Dendritic cell treated with granulocyte-macrophage colony-stimulating factor and Interleukin-4, amounts not matched to agents 40 ng/mL and 50 ng/mL, for 4 days (primary cell): Measurements from ENCODE around the gene POLR2J2.
A peak's percentile ranks its signal among the peaks of the same experiment; 100 is the strongest.
"Not testable (repeated sequence)": the region's sequence is repeated elsewhere in the genome, so short reads cannot be mapped to it uniquely, and the experiment has no call there.

Experiments
- H3K27ac Mint-ChIP-seq: one replicate; pipeline ENCODE4 v1.8.0; 2022; ENCODE audit warnings: mild to moderate bottlenecking, mixed read lengths
- H3K27me3 Mint-ChIP-seq: one replicate; pipeline ENCODE4 v1.8.0; 2022; ENCODE audit warnings: mild to moderate bottlenecking, mixed read lengths
- H3K36me3 Mint-ChIP-seq: one replicate; pipeline ENCODE4 v1.8.0; 2022; ENCODE audit warnings: low read depth, mixed read lengths
- H3K4me1 Mint-ChIP-seq: one replicate; pipeline ENCODE4 v1.8.0; 2022; ENCODE audit warnings: low read depth, mixed read lengths
- H3K4me3 Mint-ChIP-seq: one replicate; pipeline ENCODE4 v1.8.0; 2022; ENCODE audit warnings: mild to moderate bottlenecking, moderate library complexity, mixed read lengths
- H3K9me3 Mint-ChIP-seq: one replicate; pipeline ENCODE4 v1.8.0; 2022; ENCODE audit warnings: mixed read lengths
- intact Hi-C: fragments of 100-400 bp; cut with micrococcal nuclease; formaldehyde crosslinking; loops from one replicate; pipeline ENCODE4 v1.15.0; 2022

POLR2J2 gene

GRCh38 chr7:102671166-102671955, at the start of gene POLR2J2:
POLR2J2 (minus strand) TSS chr7:102671663; CDS start chr7:102671601, 62 bp downstream.
- Mint-ChIP-seq H3K4me3 (peak within 1 kb of the TSS; percentile 80), H3K27ac (peak within 1 kb of the TSS; percentile 74)
- H3K9me3 Mint-ChIP-seq, H3K4me1 Mint-ChIP-seq, intact Hi-C loops, H3K36me3 Mint-ChIP-seq, H3K27me3 Mint-ChIP-seq: not testable (repeated sequence)

- H3K9me3 Mint-ChIP-seq, intact Hi-C loops, H3K4me3 Mint-ChIP-seq, H3K27me3 Mint-ChIP-seq, H3K27ac Mint-ChIP-seq, H3K36me3 Mint-ChIP-seq: not testable (repeated sequence)
- H3K4me1 Mint-ChIP-seq = peaks cover 18% of the 10 kb centered on the region
Observed at GRCh38 chr7:102718491-102718890, 47.0 kb upstream of the POLR2J2 start.

DNA sequence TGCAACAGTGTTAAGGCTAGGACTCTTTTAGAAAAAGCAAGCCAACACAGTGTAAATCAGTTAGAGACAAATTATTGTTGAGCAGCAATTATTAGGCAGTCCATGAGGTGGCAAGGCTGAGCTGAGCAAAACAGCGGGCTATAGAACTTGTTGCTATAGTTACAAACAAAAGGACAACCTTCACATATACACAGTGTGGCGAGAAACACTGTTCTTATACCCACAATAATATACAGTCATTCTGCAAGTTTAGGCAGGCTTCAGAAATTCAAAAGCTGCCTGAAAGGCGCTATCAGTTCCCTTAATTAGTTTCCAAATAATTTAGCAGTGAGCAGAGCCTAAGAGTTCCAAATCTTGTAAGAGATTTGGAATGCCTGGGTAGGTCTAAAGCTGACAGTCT, 44.3 kb upstream of the POLR2J2 start:
- intact Hi-C loops, H3K9me3 Mint-ChIP-seq, H3K4me3 Mint-ChIP-seq: not testable (repeated sequence)

GRCh38 chr7:102714774-102715522, 43.5 kb upstream of the POLR2J2 start:
- H3K4me3 Mint-ChIP-seq, H3K36me3 Mint-ChIP-seq, H3K27me3 Mint-ChIP-seq, H3K9me3 Mint-ChIP-seq, intact Hi-C loops, H3K27ac Mint-ChIP-seq: not testable (repeated sequence)
- peaks cover 27% of the 10 kb centered on the region for H3K4me1 Mint-ChIP-seq

More for the DNA sequence above, 44.3 kb upstream of the POLR2J2 start:
- peaks cover 27% of the 10 kb centered on the region for H3K4me1 Mint-ChIP-seq
- H3K36me3 Mint-ChIP-seq, H3K27ac Mint-ChIP-seq, H3K27me3 Mint-ChIP-seq: not testable (repeated sequence)

DNA sequence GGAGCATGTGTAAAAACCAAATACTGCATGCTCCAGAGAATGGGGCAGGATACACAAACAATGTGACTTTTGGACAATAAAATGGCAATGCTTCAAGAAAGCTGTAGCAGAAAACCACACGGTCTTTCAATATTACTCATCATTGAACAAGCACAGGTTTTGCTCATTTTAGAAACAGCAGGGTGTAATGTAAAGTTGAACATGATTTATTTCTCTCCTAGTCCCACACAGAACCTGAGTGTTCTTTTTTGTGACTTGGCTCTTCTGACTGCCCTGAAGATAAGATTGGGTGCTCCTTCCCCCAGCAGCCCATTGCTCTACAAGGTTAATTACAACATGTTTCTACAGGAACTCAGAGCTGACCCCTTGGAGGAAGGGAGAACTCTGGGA, 42.2 kb upstream of the POLR2J2 start:
- H3K36me3 Mint-ChIP-seq, H3K4me3 Mint-ChIP-seq, intact Hi-C loops, H3K9me3 Mint-ChIP-seq, H3K27me3 Mint-ChIP-seq: not testable (repeated sequence)
- H3K4me1 Mint-ChIP-seq = peaks cover 19% of the 10 kb centered on the region
- H3K27ac Mint-ChIP-seq = peak overlapping the region; percentile 82

- H3K27me3 Mint-ChIP-seq, intact Hi-C loops, H3K4me3 Mint-ChIP-seq, H3K36me3 Mint-ChIP-seq, H3K9me3 Mint-ChIP-seq: not testable (repeated sequence)
- peak overlapping the region; percentile 82 for H3K27ac Mint-ChIP-seq
- H3K4me1 Mint-ChIP-seq = peaks cover 15% of the 10 kb centered on the region
Observed at GRCh38 chr7:102713011-102713690, 41.7 kb upstream of the POLR2J2 start.

DNA sequence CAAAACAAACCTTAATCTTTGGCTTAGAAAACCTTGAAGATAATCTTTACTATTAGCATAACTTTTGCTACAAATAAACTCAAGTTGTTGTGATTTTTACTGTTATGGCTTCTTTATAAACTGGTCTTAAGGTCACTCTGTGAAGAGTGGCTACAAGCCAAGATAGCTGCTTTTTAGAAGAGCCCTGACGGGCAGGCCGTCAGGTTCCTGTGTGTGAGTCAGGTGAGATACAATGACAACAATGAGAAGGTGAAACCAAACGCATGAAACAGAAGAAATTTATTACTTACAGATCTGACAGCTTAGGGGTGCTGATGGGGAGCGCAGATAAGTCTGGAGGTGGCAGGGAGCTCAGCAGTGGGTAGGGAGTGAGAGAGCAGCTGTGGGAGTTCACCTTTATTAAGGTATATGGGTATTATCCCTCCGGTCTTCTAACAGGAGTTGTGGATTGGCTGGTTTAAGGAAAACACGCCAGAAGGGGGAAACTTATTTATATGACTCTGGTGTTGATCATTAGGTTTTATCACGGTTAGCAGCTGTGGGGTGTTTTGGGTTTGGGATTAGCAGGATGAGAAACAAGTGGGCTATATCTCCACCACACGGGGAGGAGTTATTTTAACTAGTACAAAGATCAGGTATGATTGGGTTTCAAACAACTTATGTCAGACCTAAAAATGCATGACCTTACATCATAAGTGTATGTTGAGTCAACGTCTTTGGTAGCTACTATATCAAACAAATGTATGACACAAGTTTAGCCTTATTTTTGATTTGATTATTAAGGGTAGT, 27.7 kb upstream of the POLR2J2 start:
- H3K4me1 Mint-ChIP-seq, intact Hi-C loops, H3K27ac Mint-ChIP-seq, H3K36me3 Mint-ChIP-seq, H3K9me3 Mint-ChIP-seq, H3K4me3 Mint-ChIP-seq, H3K27me3 Mint-ChIP-seq: not testable (repeated sequence)

- H3K4me3 Mint-ChIP-seq, H3K27me3 Mint-ChIP-seq, H3K36me3 Mint-ChIP-seq, intact Hi-C loops, H3K4me1 Mint-ChIP-seq, H3K27ac Mint-ChIP-seq, H3K9me3 Mint-ChIP-seq: not testable (repeated sequence)
Observed at GRCh38 chr7:102697642-102698512, 26.4 kb upstream of the POLR2J2 start.

- H3K4me1 Mint-ChIP-seq, H3K9me3 Mint-ChIP-seq, H3K27ac Mint-ChIP-seq, intact Hi-C loops, H3K4me3 Mint-ChIP-seq, H3K27me3 Mint-ChIP-seq, H3K36me3 Mint-ChIP-seq: not testable (repeated sequence)
Observed at GRCh38 chr7:102696009-102696408, 24.5 kb upstream of the POLR2J2 start.

DNA sequence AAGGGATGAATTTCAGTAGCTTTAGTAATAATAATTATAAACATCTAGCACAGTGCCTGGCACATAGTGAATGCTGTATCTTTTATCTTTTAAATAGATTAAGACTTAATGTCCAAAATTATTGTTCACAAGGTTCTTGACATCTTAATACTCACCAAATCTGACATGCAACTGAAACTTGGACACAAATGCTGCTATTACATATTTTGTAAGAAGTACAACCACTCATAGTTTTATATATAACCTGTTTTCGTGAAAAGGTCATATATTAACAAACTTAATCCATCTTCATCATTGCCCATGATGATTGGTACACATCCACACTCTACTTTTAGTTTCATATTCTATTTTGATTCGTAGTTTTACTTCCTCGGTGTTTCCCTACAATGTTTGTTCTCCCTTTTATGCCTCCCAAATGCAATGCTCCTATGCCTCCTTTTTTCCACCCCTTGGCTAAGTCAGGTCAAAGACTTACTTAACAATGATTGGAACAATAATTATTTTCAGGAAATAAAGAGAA, 23.6 kb upstream of the POLR2J2 start:
- H3K27ac Mint-ChIP-seq, H3K36me3 Mint-ChIP-seq, intact Hi-C loops, H3K9me3 Mint-ChIP-seq, H3K4me3 Mint-ChIP-seq, H3K4me1 Mint-ChIP-seq, H3K27me3 Mint-ChIP-seq: not testable (repeated sequence)

GRCh38 chr7:102694008-102694407, 22.5 kb upstream of the POLR2J2 start:
- H3K9me3 Mint-ChIP-seq, H3K36me3 Mint-ChIP-seq, H3K27ac Mint-ChIP-seq, intact Hi-C loops, H3K4me3 Mint-ChIP-seq, H3K4me1 Mint-ChIP-seq, H3K27me3 Mint-ChIP-seq: not testable (repeated sequence)

- H3K9me3 Mint-ChIP-seq, intact Hi-C loops, H3K4me3 Mint-ChIP-seq, H3K27me3 Mint-ChIP-seq, H3K27ac Mint-ChIP-seq, H3K36me3 Mint-ChIP-seq, H3K4me1 Mint-ChIP-seq: not testable (repeated sequence)
Observed at GRCh38 chr7:102690602-102691001, 19.1 kb upstream of the POLR2J2 start.
